HL-60/S4 treated with retinoic acid at 250 ng/mL for 4 days and 3 days (cell line): Measurements from ENCODE around the gene RSRC1.
"Not testable (repeated sequence)": the region's sequence is repeated elsewhere in the genome, so short reads cannot be mapped to it uniquely, and the experiment has no call there.

Experiments used
- in situ Hi-C: fragments of 300-500 bp; cut with MboI; formaldehyde crosslinking; loops from 2 replicates; pipeline ENCODE4 v1.7.0; 2022; ENCODE audit warnings: low sequenced_read_pairs

RSRC1 gene, protein sequence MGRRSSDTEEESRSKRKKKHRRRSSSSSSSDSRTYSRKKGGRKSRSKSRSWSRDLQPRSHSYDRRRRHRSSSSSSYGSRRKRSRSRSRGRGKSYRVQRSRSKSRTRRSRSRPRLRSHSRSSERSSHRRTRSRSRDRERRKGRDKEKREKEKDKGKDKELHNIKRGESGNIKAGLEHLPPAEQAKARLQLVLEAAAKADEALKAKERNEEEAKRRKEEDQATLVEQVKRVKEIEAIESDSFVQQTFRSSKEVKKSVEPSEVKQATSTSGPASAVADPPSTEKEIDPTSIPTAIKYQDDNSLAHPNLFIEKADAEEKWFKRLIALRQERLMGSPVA

DNA sequence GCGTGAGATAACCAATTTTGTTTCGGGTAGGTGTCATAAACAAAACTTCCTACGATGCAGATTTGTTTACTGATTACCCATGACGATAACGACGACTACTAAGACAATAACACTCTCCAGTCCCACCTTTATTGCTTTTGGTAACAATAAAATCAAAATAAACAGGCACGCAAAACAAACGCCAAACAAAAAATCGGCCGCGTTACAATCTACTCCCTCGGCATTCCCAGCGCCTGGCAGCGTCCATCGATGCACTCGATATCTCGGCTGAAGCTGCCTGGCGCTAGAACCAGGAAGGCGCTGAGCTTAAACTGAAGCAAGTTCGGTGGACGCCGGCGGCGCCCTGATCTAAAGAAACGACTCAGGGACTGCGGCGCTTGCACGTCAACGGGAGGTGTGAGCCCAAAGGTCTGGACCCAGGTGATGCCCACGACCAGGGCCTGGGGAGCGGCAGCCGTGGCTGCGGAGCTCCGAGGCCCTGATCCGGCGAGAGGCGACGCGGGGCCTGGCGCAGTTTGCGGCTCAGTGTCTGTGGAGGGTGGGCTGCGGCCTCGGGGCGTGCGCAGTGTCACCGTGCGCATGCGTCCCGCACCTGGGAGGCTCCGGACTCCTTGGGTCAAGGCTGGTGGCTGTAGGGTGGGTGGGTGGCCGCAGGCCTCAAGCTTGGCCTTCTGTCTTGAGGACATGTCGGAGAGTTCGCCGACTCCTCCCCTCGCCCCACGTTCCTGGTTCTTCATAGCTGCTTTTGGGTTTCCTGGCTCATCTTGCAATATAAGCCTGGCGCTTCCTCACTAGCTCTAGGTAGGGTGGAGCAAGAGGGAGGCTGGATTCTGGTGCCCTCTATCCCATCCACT, at the start of gene RSRC1:
RSRC1 (plus strand) TSS at position 286 of the 854 bp plus-strand sequence. CDS start 12,016 bp downstream, outside the sequence.
- in situ Hi-C loops = no loop called here

DNA sequence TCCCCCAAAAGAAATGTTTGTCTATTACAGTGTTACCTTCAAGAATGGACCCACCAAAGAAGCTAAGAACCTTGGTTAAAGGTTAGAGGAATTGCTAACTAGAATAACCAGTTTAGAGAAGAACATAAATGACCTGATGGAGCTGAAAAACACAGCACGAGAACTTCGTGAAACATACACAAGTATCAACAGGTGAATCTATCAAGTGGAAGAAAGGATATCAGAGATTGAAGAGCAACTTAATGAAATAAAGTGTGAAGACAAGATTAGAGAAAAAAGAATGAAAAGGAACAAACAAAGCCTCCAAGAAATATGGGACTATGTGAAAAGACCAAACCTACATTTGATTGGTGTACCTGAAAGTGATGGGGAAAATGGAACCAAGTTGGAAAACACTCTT, 44.3 kb upstream of the RSRC1 start:
- in situ Hi-C loops = not testable (repeated sequence)

DNA sequence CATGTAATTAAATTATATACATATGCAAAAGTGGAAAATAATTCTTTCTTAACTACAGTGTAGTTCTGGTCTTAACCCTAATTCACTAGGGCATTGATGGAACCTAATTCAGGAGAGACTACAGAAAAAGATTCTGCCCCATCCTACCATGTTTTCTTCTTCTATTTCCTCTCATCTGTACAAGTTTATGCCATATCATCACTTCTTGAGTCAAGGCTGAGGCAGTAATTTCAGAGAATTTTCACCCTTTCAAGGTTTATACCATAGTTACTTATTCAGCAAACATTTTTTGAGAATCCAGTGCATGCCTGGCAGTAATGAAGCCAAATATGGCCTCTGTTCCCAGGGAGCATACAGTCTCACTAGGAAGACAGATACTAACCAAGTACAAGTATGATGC, 37.1 kb upstream of the RSRC1 start:
- in situ Hi-C loops = no loop called here

DNA sequence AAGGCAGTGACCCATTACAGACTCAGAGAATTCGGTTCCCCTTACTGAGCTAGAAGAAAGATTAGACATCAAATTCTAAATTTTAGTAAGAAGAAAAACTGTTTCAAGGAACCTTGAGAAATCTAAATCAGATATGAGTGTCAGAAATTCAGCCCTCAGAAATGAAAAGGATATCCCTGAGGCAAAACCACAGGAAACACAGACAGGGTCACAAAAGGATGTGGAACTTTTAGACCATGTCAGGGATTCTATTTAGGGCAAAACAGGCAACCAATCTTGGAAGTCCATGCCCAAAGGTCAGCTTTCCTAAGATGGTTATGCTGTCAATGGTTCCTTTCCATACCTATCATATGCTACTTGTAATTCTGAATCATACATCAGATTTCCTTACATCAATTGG, 35.3 kb upstream of the RSRC1 start:
- in situ Hi-C loops = no loop called here

DNA sequence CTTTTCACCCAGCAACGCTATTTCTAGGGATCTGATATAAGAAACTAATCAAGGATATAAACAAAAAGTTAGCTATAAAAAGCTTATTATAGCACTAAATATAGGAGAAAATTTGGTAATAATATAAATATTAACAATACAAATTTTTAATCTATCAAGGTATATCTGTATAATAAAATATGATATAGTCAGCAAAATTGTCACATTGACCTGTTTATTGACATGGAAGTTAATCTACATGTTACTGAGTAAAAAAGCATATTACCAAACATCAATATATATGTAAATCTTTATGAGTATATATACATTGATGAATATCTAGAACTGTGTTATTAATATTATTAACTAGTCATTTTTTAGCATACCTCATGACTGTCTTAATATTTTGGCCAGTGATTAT, 30.3 kb upstream of the RSRC1 start:
- in situ Hi-C loops = no loop called here

DNA sequence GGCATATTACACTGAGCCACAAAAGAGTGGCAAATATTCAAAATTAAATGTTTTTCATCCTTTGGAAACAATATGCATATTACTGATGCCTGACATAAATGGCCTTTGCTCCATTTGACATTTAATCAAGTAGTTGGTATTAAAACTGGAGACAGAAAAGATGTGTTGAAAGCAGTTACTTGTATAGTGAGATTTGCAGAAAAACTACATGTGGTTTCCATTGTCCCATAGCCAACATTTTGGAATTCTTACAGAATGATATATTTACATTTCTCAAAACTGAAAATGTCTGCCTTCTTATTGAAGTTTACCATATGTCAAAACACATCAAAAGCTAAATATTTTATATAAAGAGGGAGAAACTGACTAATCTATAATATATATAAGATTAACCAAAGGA, 25.2 kb upstream of the RSRC1 start:
- in situ Hi-C loops = no loop called here

DNA sequence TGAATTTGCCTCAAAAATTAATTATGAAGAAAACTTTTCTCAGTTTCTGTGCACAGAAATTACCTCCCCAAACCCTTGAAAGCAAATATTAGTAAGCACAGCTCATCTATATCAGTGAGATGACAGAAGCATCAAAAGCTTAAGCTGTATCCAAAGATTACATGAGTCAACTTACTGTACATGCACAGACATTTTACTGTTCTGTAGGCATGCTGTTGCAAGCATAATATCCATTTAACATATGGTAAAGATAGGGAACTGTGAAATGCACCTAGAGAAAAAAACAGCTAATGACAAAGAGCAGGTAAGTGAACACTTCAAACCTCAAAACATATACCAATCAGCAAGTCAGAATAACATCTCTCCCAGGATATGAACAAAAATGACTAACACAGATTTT, 24.5 kb upstream of the RSRC1 start:
- in situ Hi-C loops = no loop called here

DNA sequence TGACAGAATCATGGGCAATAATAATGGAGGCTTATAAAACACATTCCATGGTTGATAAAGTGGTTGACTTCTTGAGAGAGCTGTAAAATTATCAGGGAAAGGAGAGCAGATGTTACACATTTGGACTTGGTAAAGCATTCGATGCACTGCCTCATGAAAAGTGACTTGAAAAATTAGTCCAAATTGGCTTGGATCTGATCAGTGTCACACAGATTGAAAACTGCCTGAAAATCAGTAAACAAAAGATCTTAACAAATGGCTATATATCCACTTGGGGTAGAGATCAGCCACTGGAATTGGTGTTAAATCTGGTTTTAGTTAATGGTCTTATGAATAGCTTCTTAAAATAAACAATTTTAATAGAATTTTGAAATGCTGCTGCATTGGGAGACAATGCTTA, 24.0 kb upstream of the RSRC1 start:
- in situ Hi-C loops = no loop called here

DNA sequence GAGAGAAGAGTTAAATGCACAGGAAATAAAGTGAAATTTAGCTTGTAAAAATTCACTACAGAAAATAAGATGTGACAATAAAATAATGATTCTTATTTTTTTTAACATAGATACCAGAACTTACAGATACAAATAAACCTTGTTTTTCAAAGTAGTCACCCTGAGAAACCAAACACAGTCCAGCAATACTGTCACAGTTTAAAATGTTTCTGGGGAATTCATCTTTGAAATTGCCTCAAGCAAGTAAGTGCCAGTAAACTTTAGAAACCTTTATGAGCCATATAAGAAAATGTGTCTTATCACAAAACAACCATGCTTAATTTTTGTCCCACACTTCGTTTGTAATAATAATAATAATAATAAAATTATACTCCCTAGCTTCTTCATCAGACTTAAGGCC, 23.5 kb upstream of the RSRC1 start:
- in situ Hi-C loops = no loop called here

DNA sequence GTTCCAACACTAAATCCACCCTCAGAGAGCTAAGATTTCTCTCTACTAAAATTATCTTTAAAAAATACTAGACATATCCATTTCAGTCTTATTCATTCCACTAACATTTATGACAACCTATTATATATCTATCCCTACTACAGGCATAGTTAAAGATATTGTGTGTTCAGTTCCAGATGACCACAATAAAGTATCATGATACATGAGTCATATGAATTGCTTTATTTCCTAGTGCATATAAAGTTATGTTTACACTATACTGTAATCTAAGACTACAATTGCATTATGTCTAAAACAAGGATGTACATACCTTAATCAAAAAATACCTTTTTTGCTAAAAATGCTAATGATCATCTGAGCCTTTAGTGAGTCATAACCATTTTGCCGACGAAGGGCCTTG, 23.1 kb upstream of the RSRC1 start:
- in situ Hi-C loops = no loop called here

DNA sequence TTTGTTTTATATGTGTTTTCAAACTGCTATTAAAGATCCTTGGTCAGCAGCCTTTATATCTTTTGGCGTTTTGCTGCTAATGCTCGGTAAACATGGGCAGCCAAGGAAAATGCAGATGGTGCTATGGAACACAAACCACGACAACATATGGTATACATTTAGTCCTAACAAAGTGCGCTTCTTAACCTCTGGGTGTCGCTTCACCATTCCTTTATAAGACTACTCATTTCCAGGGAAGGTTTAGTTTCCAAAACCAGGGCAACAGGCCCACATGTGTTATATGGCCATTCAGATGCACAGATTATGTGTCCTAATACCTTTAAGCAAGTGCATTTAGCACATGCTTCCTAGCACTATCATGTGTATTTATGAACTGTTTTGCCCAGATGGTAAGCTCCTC, 18.4 kb upstream of the RSRC1 start:
- in situ Hi-C loops = no loop called here

DNA sequence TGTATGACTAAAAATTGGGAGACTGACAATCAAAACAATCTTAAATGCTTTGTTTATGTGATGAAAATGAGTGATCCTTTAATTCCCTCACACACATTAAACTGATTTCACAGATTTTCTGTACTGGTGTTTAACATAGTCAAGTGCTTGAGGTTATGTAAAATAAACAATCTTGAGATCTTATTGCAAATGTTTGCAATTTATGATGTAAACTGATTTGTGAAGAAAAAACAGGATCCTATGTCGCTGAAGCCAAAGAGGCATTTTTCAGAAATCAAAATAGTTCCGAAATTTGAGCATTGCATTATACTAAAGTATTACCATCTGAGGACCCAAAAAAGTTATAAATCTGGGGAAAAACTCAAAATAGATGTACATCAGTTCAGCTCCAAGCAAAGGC, 16.4 kb upstream of the RSRC1 start:
- in situ Hi-C loops = no loop called here

DNA sequence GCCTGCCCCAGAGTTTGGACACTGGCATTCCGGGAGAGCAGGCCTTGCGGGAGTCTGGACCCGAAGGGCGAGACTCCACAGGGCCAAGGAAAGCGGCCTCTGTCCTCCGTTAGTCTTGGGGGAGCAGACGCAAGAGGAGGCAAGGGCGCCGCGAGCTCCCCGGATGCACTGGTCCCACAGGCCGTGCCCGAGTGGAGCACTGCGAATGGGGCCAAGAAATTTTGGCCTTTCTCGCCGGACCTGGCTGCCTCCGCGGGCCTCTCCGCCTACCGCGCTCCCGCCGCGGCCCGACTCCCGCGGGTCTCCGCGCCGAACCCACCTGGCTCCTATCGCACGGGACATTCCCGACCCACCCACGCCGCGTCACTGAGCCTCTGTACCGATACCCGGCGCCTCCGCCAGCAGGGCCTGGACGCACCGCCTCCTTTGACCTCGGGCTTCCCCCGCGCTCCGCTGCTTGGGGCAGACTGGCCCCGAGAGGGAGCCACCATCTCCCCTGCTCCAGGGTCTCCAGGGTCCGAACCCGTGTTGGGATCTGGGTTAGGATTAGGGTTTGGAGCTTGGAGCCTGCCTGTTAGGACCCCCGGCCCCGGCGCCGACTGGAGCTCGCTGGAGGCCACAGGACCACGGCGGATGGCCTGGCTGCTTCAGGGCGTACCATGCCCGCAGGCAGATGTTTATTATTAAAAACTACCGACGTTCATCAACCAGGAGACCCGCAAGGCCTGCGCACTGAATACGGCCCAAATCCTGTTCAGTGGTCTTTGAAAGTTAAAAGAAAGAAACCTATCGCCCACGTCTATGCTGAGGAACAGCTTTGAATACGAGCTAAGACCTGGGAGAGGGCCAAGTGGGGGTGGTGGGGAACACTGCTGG, 15.4 kb upstream of the RSRC1 start:
- in situ Hi-C loops = no loop called here

DNA sequence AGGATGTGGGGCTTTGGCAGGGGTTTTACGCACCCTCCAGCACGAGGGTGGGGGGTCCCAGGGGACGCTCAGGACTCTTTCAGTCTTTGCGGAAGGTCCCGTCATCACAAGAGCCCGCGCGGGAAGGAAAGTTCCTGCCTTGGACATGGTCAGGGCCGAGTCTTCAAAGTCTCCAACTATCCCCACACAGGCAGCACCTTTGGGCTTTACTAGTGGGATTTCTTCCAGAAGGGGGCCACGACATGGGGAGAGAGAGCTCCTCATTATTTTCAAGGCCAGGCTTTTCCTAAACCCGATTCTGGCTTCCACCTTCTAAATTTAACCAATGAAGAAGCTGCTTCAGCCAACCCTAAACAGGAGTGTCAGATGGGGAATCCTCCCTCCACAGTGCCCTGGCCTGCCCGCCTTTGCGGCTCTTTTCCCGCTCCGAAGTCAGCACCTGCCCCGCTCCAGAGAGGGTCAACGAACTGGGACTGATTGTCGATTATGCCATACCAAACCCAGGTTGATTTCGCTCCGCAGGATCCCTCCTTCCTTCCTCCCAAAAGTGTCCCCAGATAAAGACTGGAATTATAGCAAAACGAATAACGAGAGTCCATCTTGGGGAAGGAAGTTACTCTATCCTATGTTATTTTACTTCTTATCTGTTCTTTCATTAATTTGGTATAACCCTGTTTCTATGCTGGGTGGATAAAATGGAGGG, 14.6 kb upstream of the RSRC1 start:
- in situ Hi-C loops = no loop called here

DNA sequence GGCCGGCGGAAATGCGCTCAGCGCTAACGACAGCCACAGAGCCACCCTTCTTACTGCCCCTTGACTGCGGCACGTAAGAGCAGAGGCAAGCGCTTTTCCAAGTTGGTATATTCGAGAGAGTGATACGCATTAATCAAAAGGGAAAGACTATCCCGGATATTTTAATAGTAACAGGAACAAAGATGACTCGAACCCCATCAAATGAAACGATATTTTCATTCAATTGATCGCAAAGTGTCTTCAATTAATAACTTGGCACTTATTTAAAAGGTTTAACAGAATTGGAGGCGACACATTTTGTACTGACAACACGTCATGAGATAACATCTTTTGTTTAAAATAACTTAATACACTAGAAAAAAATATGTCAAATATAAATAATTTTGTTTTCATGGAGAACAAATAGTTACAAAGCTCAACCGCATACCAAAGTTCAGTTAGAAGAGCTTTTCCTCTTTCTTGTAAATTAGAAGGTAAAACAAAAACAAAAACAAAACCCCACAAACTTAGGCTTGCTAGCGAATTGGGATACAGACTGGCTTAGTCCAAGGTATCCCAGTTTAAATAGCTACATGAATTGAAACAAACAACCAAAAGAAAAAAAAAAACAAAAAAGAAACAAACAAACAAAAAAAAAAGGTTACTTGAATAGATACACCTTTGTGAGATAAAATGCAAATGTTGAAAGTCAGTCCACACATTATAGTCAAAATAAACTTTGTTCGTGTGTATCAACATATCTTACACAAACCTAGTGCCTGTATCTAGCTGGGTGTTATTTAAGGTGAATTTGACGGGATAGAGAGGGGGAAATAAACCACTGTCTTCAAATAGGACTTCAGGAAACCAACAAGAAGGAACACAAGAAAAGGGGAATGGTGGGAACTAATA, 13.8 kb upstream of the RSRC1 start:
- in situ Hi-C loops = no loop called here

DNA sequence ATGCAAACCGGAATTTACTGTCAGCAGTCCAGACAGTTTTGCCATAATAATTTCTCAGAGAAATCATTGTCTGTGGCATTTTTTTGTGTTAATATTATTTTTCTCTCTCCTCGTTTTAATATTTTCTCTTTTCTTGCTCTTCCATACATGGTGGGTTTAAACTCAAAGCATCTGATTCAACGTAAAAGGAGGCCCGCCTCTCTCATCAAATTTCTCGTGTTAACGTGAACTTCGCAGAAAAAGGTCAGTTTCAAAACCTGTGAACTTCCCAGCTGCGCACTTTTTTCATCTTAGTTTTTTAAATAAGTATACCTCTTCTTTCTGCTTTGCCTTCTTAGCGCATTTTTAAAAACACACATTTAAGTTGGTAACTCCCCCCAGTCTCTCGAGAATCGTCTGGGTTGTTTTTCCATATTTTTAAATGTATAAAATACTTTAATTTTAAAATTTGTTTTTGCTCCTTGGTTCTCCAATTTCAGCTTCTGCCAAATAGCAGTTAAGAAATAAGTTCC, 12.8 kb upstream of the RSRC1 start:
- in situ Hi-C loops = no loop called here

DNA sequence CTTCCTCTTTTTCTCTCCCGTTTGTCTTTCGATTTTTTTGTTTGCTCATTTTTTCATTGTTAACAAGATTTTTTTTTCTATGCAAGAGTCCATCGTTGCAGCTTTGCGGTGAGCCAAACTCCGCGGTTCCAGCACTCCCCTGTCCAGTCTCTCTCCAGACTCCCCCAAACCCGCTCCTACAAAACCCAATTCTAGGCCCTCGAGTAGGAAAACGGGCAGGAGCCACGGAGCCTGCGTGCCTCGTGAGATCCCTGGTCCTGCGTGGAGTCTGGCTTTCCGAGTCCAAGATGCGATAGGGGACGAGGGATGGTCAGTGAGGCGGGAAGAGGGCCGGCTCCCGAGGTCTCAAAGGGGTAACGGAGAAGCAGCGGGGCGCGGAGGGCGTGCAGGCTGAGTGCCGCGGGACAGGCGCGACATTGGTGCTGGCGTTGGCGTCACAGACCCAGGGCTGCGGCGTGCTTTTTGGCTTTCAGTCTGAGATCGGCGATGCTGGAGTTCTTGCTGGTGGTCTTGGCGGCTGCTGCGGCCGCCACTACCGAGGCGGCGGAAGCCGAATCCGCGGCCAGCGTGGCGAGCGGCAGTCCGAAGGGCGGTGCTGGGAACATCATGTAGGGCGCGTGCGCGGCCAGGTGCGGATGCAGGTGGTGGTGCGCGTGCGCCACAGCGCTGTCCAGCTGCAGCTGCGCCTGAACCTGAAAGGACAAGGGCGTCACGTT, 12.1 kb upstream of the RSRC1 start:
- in situ Hi-C loops = no loop called here

DNA sequence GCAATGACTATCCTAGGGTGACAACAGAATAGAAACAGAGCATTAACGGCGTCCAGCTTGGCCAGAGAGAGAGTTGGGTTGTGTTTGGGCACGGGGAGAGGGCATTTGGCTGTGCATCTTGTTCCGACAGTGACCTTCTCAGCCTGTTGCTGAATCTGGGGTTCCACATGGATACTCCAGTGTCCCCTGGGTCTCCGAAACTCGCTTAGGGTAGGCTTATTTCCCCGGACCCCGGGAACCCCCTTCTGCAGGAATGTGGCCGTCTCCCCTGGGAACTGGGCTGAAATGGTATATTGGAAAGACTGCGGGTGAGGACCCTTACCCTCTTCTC, 11.6 kb upstream of the RSRC1 start:
- in situ Hi-C loops = no loop called here

DNA sequence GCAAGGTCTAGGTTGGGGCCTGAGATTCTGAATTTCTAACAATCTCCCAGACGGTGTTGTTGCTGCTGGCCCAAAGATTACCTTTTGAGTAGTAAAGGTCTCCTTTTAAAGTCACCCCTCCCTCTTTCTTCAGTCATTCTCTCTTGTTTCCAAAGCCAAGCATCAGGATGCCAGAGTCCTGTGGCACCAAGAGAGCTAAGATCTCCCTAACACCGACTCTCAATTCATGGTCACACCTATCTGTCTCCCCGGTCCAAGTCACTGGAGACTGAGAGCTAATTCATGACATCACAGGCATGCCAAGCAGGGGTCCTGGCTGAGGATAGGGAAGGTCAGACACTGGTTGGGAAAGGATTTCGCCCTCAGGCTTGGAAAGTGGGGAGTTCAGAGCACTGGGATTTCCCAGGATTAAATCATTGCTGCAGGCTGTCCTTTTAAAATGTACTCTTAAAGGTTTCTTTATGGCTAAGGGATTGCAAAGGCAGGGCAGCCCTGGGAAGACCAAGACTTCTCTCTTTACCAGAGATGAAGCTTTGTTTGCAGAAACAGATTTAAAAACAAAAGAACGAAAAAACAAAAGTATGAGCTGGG, 11.0 kb upstream of the RSRC1 start:
- in situ Hi-C loops = no loop called here
